ENCODE data around the gene SUDS3. TPM values are rescaled to one million over a fixed set of nuclear protein-coding genes. Genes with fewer than 3 reads are reported as not detected.

SUDS3 gene
- total RNA-seq, 1 donor from 2014 or later = 44.8 TPM

DNA sequence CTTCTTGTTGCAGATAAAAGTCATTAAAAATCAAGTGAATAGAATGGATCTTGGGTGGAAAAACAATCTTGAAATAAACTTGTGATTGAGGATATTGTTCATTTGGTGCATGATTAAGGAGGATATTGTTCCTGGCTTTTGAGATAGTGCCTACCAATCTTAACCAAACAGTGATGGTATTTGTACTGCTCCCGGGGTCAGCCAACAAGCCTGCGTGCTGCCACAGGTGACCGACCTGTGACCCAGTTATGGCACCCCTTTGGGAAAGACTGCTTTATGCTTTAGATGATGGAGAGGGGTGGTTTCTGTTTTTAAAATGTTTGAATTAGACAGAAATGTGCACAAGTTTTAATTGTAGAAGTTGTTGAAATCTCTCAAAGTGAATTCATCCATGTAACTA is 41.6 kb downstream of the SUDS3 start:
- Mint-ChIP-seq H3K4me3 (no peak overlapping the region), H3K9me3 (peaks cover 2% of the 10 kb centered on the region), H3K27me3 (ENCODE audit: low read depth) (no peaks in the 10 kb centered on the region), H3K4me1 (no peaks in the 10 kb centered on the region), H3K27ac (ENCODE audit: unreplicated experiment) (peak overlapping the region; percentile 43), H3K36me3 (ENCODE audit: low read depth) (peaks cover 32% of the 10 kb centered on the region)
- TF ChIP-seq, protein P1, sequence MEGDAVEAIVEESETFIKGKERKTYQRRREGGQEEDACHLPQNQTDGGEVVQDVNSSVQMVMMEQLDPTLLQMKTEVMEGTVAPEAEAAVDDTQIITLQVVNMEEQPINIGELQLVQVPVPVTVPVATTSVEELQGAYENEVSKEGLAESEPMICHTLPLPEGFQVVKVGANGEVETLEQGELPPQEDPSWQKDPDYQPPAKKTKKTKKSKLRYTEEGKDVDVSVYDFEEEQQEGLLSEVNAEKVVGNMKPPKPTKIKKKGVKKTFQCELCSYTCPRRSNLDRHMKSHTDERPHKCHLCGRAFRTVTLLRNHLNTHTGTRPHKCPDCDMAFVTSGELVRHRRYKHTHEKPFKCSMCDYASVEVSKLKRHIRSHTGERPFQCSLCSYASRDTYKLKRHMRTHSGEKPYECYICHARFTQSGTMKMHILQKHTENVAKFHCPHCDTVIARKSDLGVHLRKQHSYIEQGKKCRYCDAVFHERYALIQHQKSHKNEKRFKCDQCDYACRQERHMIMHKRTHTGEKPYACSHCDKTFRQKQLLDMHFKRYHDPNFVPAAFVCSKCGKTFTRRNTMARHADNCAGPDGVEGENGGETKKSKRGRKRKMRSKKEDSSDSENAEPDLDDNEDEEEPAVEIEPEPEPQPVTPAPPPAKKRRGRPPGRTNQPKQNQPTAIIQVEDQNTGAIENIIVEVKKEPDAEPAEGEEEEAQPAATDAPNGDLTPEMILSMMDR (conservative IDR thresholded peaks at IDR 0.05) = no peak
- no peak for DNase-seq (ENCODE audit: low read depth, low spot score)

DNA sequence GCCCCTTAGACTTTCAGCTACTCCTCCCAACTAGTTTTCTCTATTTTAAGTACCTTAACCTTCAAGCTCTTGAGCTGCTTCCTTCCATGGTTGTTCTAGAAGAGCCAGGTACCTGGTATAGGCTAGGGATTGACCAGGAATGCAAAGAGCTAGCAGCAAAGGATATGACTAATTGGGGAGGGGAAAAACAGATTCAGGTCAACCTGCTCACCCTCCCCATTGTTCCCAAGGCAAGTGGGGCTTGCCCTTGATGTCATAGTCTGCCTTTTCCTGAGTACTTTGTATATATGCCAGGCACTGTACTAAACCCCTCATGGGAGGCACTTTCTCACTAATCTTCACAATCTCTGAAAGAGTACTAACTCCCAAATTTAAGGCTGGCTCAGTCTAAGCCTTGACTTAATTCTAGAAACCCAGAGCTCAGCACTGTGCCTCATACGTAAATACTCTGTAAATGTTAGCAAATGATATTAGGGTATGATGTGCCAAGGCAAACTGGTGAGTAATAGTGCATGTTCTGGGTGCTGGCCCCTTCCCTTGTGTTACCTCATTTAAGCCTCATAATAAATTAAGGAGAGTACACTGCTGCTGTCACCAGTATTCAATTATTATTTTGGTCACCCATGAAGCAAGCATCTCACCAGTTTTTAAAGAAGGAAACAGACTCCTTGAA is 42.2 kb downstream of the SUDS3 start:
- Mint-ChIP-seq H3K4me1 (no peaks in the 10 kb centered on the region), H3K27ac (ENCODE audit: unreplicated experiment) (no peak overlapping the region), H3K9me3 (peaks cover 2% of the 10 kb centered on the region), H3K27me3 (ENCODE audit: low read depth) (no peaks in the 10 kb centered on the region), H3K36me3 (ENCODE audit: low read depth) (peaks cover 29% of the 10 kb centered on the region), H3K4me3 (no peak overlapping the region)
- TF ChIP-seq, protein P1 (conservative IDR thresholded peaks at IDR 0.05) = no peak
- no peak for DNase-seq (ENCODE audit: low read depth, low spot score)

DNA sequence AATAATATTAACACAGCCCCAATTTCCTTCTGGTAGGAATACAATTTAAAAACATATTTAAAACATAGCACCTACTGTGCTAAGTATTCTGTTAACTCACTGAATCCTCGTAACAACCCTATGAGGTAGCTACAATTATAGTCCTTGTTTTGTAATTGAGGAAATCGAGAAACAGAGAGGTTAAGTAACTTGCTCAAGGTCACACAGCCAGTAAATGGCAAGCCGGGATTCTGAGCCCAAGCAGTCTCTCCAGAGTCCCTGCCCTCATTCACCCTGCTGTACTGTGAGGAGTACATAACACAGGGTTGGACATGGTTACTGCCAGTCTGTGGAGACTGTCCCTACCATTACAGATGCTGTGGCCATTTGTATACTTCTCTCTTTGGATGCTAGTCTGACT is 44.3 kb downstream of the SUDS3 start:
- H3K27me3 Mint-ChIP-seq (ENCODE audit: low read depth) = no peaks in the 10 kb centered on the region
- H3K4me3 Mint-ChIP-seq = no peak overlapping the region
- no peaks in the 10 kb centered on the region for H3K4me1 Mint-ChIP-seq
- DNase-seq (ENCODE audit: low read depth, low spot score) = no peak
- H3K27ac Mint-ChIP-seq (ENCODE audit: unreplicated experiment) = no peak overlapping the region
- H3K9me3 Mint-ChIP-seq = peaks cover 2% of the 10 kb centered on the region
- TF ChIP-seq, protein P1 (conservative IDR thresholded peaks at IDR 0.05) = no peak
- peaks cover 16% of the 10 kb centered on the region for H3K36me3 Mint-ChIP-seq (ENCODE audit: low read depth)

DNA sequence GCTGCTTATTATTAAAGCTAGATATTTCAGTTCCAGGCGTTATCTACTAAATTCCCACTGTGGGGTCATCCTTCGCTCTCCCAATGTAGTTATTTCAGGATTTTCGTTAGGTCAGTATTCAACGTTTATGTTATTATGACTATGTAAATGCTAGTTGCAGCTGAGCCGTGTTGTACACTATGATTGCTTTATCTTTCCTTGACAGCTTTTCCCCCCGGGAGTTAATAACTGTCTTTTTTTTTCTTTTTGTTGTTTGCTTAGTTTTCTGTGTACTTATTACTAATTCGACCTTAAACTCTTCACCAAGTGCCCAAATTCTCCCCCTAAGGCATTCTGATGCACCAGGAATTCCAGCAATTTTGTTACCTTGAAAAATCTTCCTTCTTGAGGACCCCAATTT is 48.5 kb downstream of the SUDS3 start:
- TF ChIP-seq, protein P1 (conservative IDR thresholded peaks at IDR 0.05) = no peak
- no peaks in the 10 kb centered on the region for H3K27me3 Mint-ChIP-seq (ENCODE audit: low read depth)
- no peaks in the 10 kb centered on the region for H3K36me3 Mint-ChIP-seq (ENCODE audit: low read depth)

DNA sequence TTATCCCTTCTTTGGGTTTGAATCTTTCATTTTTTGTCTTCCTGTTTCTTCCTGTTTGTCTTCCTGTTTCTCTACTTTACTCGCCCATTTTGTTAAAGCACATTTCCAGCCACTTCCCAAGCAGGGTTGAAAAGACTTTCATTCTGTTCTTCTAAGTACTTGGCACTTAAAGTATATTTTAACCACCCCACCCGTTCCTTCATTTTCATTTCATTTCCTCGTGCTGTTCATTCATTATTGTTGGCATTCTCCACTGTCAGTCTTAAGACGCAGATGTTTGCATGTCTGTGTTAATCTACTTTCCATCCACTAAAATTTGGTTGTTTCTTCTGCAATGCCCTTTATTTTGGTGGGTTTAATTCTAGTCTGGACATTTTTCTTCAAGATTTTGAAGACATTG is 49.0 kb downstream of the SUDS3 start:
- H3K4me1 Mint-ChIP-seq = peaks cover 5% of the 10 kb centered on the region
- TF ChIP-seq, protein P1 (conservative IDR thresholded peaks at IDR 0.05) = no peak
- DNase-seq (ENCODE audit: low read depth, low spot score) = no peak
- no peaks in the 10 kb centered on the region for H3K27me3 Mint-ChIP-seq (ENCODE audit: low read depth)
- H3K27ac Mint-ChIP-seq (ENCODE audit: unreplicated experiment) = no peak overlapping the region
- H3K9me3 Mint-ChIP-seq = no peaks in the 10 kb centered on the region
- no peak overlapping the region for H3K4me3 Mint-ChIP-seq
- H3K36me3 Mint-ChIP-seq (ENCODE audit: low read depth) = no peaks in the 10 kb centered on the region

More for the DNA sequence above, 48.5 kb downstream of the SUDS3 start:
- H3K4me3 Mint-ChIP-seq = no peak overlapping the region
- no peak overlapping the region for H3K27ac Mint-ChIP-seq (ENCODE audit: unreplicated experiment)
- H3K4me1 Mint-ChIP-seq = peaks cover 5% of the 10 kb centered on the region
- no peaks in the 10 kb centered on the region for H3K9me3 Mint-ChIP-seq
- DNase-seq (ENCODE audit: low read depth, low spot score) = no peak
